Fibroblast of villous mesenchyme (primary cell): ENCODE data around the gene SLC22A3. TPM values are rescaled to one million over a fixed set of nuclear protein-coding genes. Genes with fewer than 3 reads are reported as not detected.

ENCODE experiments used
- DNase-seq: peaks from one replicate; pipeline ENCODE4 v3.0.0-alpha.2; 2010; ENCODE audit warnings: low read depth
- H3K4me3 ChIP-seq: 2 replicates; pipeline ENCODE4 v1.5.1; 2011; ENCODE audit warnings: low read depth, mild to moderate bottlenecking, low read length
- CTCF ChIP-seq: IDR thresholded peaks from 2 replicates; pipeline ENCODE4 v1.5.1; 2012; ENCODE audit warnings: low read depth, mild to moderate bottlenecking, low read length; ENCODE audit not compliant: insufficient read depth
- total RNA-seq: library from RNA; depleted of rRNA; stranded (reverse); fragments of >200 nt; gene quantifications from 2 replicates; pipeline ENCODE4 v1.2.3, GENCODE V29; 2012

Gene SLC22A3
- total RNA-seq, 1 donor, result 1.3 TPM

- TF ChIP-seq CTCF, result no peak
- no peak overlapping the region for H3K4me3 ChIP-seq
- DNase-seq, result peak; percentile 75
Observed at GRCh38 chr6:160428069-160428430, 79.9 kb downstream of the SLC22A3 start.

GRCh38 chr6:160428818-160429619 is 80.8 kb downstream of the SLC22A3 start:
- no peak overlapping the region for H3K4me3 ChIP-seq
- TF ChIP-seq CTCF, result no peak
- DNase-seq, result peak; percentile 36

GRCh38 chr6:160429620-160429895 is 81.4 kb downstream of the SLC22A3 start:
- peak; percentile 20 for DNase-seq
- H3K4me3 ChIP-seq, result no peak overlapping the region
- no peak for TF ChIP-seq CTCF

- DNase-seq, result peak; percentile 69
- no peak for TF ChIP-seq CTCF
- no peak overlapping the region for H3K4me3 ChIP-seq
Observed at GRCh38 chr6:160430203-160430602, 82.0 kb downstream of the SLC22A3 start.

GRCh38 chr6:160430751-160431150 is 82.6 kb downstream of the SLC22A3 start:
- DNase-seq, result peak; percentile 54
- H3K4me3 ChIP-seq, result no peak overlapping the region
- no peak for TF ChIP-seq CTCF

- no peak for TF ChIP-seq CTCF
- no peak overlapping the region for H3K4me3 ChIP-seq
- DNase-seq, result peak; percentile 100
Observed at GRCh38 chr6:160431226-160431625, 83.0 kb downstream of the SLC22A3 start.
